Skeletal muscle satellite cell (primary cell): ENCODE data around the gene KDM6A.
"Not testable (repeated sequence)": the region's sequence is repeated elsewhere in the genome, so short reads cannot be mapped to it uniquely, and the experiment has no call there.

Source experiments
- H3K27me3 ChIP-seq: 2 replicates; pipeline ENCODE4 v1.7.0; 2013; ENCODE audit warnings: low read length; ENCODE audit not compliant: control insufficient read depth, insufficient read depth
- H3K36me3 ChIP-seq: 2 replicates; pipeline ENCODE4 v1.7.0; 2013; ENCODE audit warnings: mild to moderate bottlenecking, control low read depth, low read length; ENCODE audit not compliant: insufficient read depth
- H3K4me1 ChIP-seq: 2 replicates; pipeline ENCODE4 v1.7.0; 2013; ENCODE audit warnings: low read length; ENCODE audit not compliant: control insufficient read depth, insufficient read depth
- H3K4me2 ChIP-seq: 2 replicates; pipeline ENCODE4 v1.7.0; 2013; ENCODE audit warnings: mild to moderate bottlenecking, low read length
- H3K4me3 ChIP-seq: 2 replicates; pipeline ENCODE4 v1.7.0; 2013; ENCODE audit warnings: low read length
- H3K9ac ChIP-seq: 2 replicates; pipeline ENCODE4 v1.7.0; 2013; ENCODE audit warnings: mild to moderate bottlenecking, low read depth, low read length, moderate library complexity
- H3K9me3 ChIP-seq: replicated peaks from 2 replicates; pipeline ENCODE4 v1.7.0; 2013; ENCODE audit warnings: mild to moderate bottlenecking, control low read depth, low read length

Gene KDM6A

DNA sequence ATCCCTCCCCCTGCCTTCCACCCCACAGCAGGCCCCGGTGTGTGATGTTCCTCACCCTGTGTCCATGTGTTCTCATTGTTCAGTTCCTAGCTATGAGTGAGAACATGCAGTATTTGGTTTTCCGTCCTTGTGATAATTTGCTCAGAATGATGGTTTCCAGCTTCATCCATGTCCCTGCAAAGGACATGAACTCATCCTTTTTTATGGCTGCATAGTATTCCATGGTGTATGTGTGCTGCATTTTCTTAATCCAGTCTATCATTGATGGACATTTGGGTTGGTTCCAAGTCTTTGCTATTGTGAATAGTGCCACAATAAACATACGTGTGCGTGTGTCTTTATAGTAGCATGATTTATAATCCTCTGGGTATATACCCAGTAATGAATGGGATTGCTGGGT is 200.0 kb downstream of the KDM6A start:
- not testable (repeated sequence) for H3K4me1 ChIP-seq, H3K9me3 ChIP-seq, H3K4me2 ChIP-seq, H3K4me3 ChIP-seq, H3K36me3 ChIP-seq, H3K27me3 ChIP-seq, H3K9ac ChIP-seq

GRCh38 chrX:45077748-45078424 is 204.9 kb downstream of the KDM6A start:
- Histone ChIP-seq H3K4me2 (no peak overlapping the region), H3K27me3 (no peaks in the 10 kb centered on the region), H3K36me3 (no peaks in the 10 kb centered on the region), H3K9ac (no peak overlapping the region), H3K4me1 (no peaks in the 10 kb centered on the region), H3K4me3 (no peak overlapping the region), H3K9me3 (no peaks in the 10 kb centered on the region)

GRCh38 chrX:45083314-45083713 is 210.3 kb downstream of the KDM6A start:
- peaks cover 20% of the 10 kb centered on the region for H3K36me3 ChIP-seq
- no peaks in the 10 kb centered on the region for H3K9me3 ChIP-seq
- H3K4me1 ChIP-seq = no peaks in the 10 kb centered on the region
- H3K4me3 ChIP-seq = no peak overlapping the region
- no peak overlapping the region for H3K4me2 ChIP-seq
- H3K27me3 ChIP-seq = no peaks in the 10 kb centered on the region
- H3K9ac ChIP-seq = no peak overlapping the region

DNA sequence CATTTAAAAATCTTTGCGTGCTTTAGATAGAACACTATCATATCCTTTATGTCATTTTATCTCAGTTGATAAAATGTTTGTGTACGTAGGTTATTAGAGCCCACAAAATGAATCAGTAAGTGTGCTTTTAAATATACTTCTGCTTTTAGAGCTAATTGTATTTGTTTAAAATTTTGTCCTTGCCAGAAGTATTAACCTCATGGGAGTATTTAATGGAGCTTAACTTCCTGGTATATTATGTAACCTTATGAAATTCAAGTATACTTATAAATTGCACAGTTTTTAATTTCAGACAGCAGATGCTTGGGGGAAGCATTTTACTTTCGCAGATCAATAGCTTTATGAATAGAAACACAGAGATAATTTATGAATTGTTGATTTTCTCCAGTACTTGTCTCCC is 237.5 kb downstream of the KDM6A start:
- Histone ChIP-seq H3K4me1 (no peaks in the 10 kb centered on the region), H3K4me3 (no peak overlapping the region), H3K27me3 (no peaks in the 10 kb centered on the region), H3K9ac (no peak overlapping the region), H3K9me3 (no peaks in the 10 kb centered on the region), H3K4me2 (no peak overlapping the region), H3K36me3 (peaks cover 43% of the 10 kb centered on the region)

- Histone ChIP-seq H3K4me3 (no peak overlapping the region), H3K9ac (no peak overlapping the region), H3K9me3 (no peaks in the 10 kb centered on the region), H3K36me3 (no peaks in the 10 kb centered on the region), H3K27me3 (no peaks in the 10 kb centered on the region), H3K4me1 (no peaks in the 10 kb centered on the region), H3K4me2 (no peak overlapping the region)
Measured at GRCh38 chrX:45126158-45126557, 253.2 kb downstream of the KDM6A start.

DNA sequence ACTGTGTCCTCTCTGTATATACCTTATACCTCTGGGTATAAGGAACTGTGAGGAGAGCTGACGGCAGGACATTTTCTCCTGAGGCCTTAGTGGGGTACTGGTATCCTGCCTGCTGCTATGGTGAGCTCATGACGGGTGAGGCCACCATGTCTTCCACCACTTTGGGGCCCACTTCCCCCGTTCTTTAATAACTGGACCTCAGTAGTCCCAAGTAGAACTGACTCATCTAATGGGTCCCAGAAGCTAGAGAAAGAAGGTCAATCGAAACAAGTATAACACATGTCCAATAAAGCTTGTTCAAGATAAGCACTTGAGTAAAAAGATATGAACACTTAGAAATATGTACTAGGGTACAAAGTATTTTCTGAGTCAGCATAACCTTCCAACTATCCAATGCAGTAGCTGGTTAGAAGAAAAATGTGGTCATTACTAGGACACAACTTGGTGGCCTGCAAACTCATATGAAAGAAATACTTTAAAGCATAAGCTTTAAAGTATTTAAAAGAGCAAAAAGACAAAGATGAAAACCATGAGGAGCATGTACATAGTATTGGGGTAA is 256.0 kb downstream of the KDM6A start:
- H3K4me1 ChIP-seq = no peaks in the 10 kb centered on the region
- H3K9ac ChIP-seq = no peak overlapping the region
- no peaks in the 10 kb centered on the region for H3K27me3 ChIP-seq
- no peak overlapping the region for H3K4me3 ChIP-seq
- no peak overlapping the region for H3K4me2 ChIP-seq
- H3K9me3 ChIP-seq = no peaks in the 10 kb centered on the region
- no peaks in the 10 kb centered on the region for H3K36me3 ChIP-seq

GRCh38 chrX:45133465-45133864 is 260.5 kb downstream of the KDM6A start:
- no peaks in the 10 kb centered on the region for H3K36me3 ChIP-seq
- no peaks in the 10 kb centered on the region for H3K9me3 ChIP-seq
- H3K4me2 ChIP-seq = no peak overlapping the region
- peaks cover 6% of the 10 kb centered on the region for H3K27me3 ChIP-seq
- H3K9ac ChIP-seq = no peak overlapping the region
- H3K4me3 ChIP-seq = no peak overlapping the region
- H3K4me1 ChIP-seq = no peaks in the 10 kb centered on the region

DNA sequence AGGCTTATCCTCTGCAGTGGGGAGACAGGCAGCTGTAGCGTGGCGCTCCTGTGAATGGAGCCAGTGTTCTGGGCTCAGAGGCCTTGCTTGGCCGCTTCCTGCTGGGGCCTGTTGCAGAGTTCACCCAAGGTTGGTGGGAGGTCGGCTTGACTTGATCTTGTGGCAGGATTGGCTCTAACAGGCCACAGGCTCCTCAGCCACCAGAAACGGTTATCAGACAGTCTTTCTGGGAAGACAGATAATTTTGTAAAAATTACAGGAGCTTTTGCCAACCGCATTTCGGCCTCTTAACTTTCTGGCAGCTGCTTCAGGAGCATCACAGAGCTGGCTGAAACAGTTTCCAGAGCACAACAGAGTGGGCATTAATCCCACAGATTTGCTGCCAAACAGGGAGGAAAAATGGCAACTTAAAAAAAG is 261.3 kb downstream of the KDM6A start:
- H3K9me3 ChIP-seq = no peaks in the 10 kb centered on the region
- no peaks in the 10 kb centered on the region for H3K36me3 ChIP-seq
- no peak overlapping the region for H3K4me3 ChIP-seq
- H3K9ac ChIP-seq = no peak overlapping the region
- H3K4me2 ChIP-seq = no peak overlapping the region
- H3K4me1 ChIP-seq = no peaks in the 10 kb centered on the region
- H3K27me3 ChIP-seq = peaks cover 6% of the 10 kb centered on the region

DNA sequence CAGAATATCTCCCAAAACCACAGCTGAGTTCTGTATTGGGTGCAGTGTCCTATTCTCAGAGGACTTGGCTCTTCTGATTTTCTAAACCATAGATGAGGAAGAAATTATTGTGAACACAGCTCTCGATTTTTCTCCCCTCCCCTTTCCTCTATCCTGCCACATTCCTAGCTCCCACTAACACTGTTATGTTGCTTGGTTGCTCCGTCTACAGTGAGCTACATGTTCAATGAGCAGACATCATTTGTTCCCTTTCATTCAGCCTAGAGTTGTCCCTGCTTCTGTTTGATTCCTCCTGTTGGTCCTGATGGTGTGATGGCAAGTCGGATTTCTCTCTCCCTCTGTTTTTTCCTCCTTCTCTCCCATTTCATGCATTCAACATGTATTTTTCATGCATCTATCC is 261.8 kb downstream of the KDM6A start:
- Histone ChIP-seq H3K36me3 (no peaks in the 10 kb centered on the region), H3K4me1 (no peaks in the 10 kb centered on the region), H3K9me3 (no peaks in the 10 kb centered on the region), H3K9ac (no peak overlapping the region), H3K4me3 (no peak overlapping the region), H3K4me2 (no peak overlapping the region), H3K27me3 (peaks cover 6% of the 10 kb centered on the region)

DNA sequence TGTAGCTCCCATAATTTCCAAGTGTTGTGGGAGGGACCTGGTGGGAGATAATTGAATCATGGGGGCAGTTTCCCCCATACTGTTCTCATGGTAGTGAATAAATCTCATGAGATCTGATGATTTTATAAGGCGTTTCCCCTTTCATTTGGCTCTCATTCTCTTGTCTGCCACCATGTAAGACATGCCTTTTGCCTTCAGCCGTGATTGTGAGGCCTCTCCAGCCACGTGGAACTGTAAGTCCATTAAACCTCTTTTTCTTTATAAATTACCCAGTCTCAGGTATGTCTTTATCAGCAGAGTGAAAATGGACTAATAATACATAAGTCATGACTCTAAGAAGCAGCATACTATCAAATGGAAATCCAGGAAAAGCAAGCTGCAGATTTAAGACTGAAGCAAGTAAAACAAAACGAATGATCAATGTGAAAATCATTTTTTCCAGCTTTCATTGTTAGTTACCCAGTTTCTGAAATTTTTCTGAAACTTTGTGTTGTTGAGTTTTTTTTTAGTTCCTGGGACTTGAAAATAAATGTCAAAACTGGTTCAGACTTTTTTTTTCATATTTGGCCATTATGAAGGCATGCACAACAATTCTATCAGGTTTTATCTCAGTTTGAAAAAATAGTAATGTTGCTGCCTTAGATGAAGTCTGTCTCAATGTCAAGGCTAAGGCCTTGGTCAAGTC is 262.5 kb downstream of the KDM6A start:
- not testable (repeated sequence) for H3K9ac ChIP-seq, H3K36me3 ChIP-seq, H3K4me1 ChIP-seq, H3K4me3 ChIP-seq, H3K4me2 ChIP-seq, H3K9me3 ChIP-seq, H3K27me3 ChIP-seq

DNA sequence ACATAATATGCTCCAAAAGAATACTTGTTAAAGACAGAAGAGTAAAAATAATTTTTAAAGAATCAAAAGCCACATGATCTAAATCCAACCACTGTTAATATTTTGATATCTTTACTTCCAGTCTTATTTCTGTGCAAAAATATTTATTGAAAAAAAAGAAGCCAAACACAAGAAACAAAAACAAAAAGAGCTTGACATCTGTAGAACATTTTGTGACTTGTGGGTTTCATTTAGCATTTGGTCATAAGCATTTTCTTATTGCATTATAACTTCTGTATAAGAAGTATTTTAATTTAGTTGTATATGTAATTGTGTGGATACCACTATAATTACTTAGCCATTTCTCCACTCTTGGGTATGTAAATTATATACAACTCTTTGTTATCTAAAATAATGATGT is 264.5 kb downstream of the KDM6A start:
- Histone ChIP-seq H3K4me3 (no peak overlapping the region), H3K9ac (no peak overlapping the region), H3K27me3 (peaks cover 6% of the 10 kb centered on the region), H3K36me3 (no peaks in the 10 kb centered on the region), H3K4me2 (no peak overlapping the region), H3K9me3 (no peaks in the 10 kb centered on the region), H3K4me1 (no peaks in the 10 kb centered on the region)

GRCh38 chrX:45138525-45138924 is 265.5 kb downstream of the KDM6A start:
- Histone ChIP-seq H3K27me3 (peaks cover 6% of the 10 kb centered on the region), H3K4me3 (no peak overlapping the region), H3K4me1 (no peaks in the 10 kb centered on the region), H3K4me2 (no peak overlapping the region), H3K9me3 (no peaks in the 10 kb centered on the region), H3K9ac (no peak overlapping the region), H3K36me3 (no peaks in the 10 kb centered on the region)
